ENCODE measurements around the gene GTSE1.

- TF ChIP-seq CTCF (IDR thresholded peaks at IDR 0.05 in 2 of 3, conservative IDR thresholded peaks at IDR 0.05 in 1 of 3; ENCODE audit: borderline replicate concordance in 1 of 3, insufficient read depth in 1 of 3, low read depth in 2 of 3, low read length in 2 of 3) (no peak), MAX (IDR thresholded peaks at IDR 0.05) (no peak), RAD21 (IDR thresholded peaks at IDR 0.05; ENCODE audit: low read depth) (no peak), ZBTB33 (IDR thresholded peaks at IDR 0.05; ENCODE audit: extremely low read depth, insufficient replicate concordance, low read length) (no peak), ATF3 (IDR thresholded peaks at IDR 0.05) (no peak), ZFX (IDR thresholded peaks at IDR 0.05) (no peak), EZH2phosphoT487 (IDR thresholded peaks at IDR 0.05; ENCODE audit: borderline replicate concordance) (no peak), POLR2AphosphoS5 (IDR thresholded peaks at IDR 0.05; ENCODE audit: low read depth, low read length) (no peak)
These were observed 39.7 kb downstream of the GTSE1 start for GRCh38 chr22:46336119-46337078.
